DND-41 (cell line): ENCODE results near the gene COL4A6.

Source experiments
- ATAC-seq: fragments of 200-7000 bp; cut with Tn5 transposase; 3 replicates; pipeline ENCODE4 v1.9.1; 2021; ENCODE audit warnings: low read depth; ENCODE audit not compliant: insufficient read depth
- DNase-seq: peaks from one replicate; pipeline ENCODE4 v3.0.0-alpha.2; 2020
- H2AFZ ChIP-seq: 2 replicates; pipeline ENCODE4 v1.6.0; 2012; ENCODE audit warnings: low read depth, low read length
- H3K27ac ChIP-seq: 2 replicates; pipeline ENCODE4 v1.5.1; 2012; ENCODE audit warnings: low read length, inconsistent platforms
- H3K27me3 ChIP-seq: fragments of 200-600 bp; sonication (generic); 2 replicates; pipeline ENCODE4 v1.6.0; 2012; ENCODE audit warnings: low read length, mild to moderate bottlenecking, inconsistent platforms; ENCODE audit not compliant: insufficient read depth, poor library complexity
- H3K36me3 ChIP-seq: 2 replicates; pipeline ENCODE4 v1.5.1; 2012; ENCODE audit warnings: low read length, inconsistent platforms; ENCODE audit not compliant: insufficient read depth
- H3K4me1 ChIP-seq: 2 replicates; pipeline ENCODE4 v1.5.1; 2012; ENCODE audit warnings: mild to moderate bottlenecking, low read length; ENCODE audit not compliant: insufficient read depth
- H3K4me2 ChIP-seq: 2 replicates; pipeline ENCODE4 v1.6.0; 2012; ENCODE audit warnings: mild to moderate bottlenecking, moderate library complexity, low read length, inconsistent platforms; ENCODE audit not compliant: insufficient read depth
- H3K4me3 ChIP-seq, 2 experiments: fragments of 200-600 bp in 1 of 2; shearing (Covaris generic) in 1 of 2; 2 replicates each; pipeline ENCODE4 v1.5.1; 2012 to 2016; ENCODE audit warnings: inconsistent platforms in 2 of 2, low read length in 2 of 2, mild to moderate bottlenecking in 2 of 2, low read depth in 1 of 2, moderate library complexity in 1 of 2
- H3K79me2 ChIP-seq: 2 replicates; pipeline ENCODE4 v1.6.0; 2012; ENCODE audit warnings: low read length, inconsistent platforms; ENCODE audit not compliant: insufficient read depth
- H3K9ac ChIP-seq: 2 replicates; pipeline ENCODE4 v1.6.0; 2012; ENCODE audit warnings: low read depth, mild to moderate bottlenecking, inconsistent platforms, low read length, moderate library complexity
- H3K9me3 ChIP-seq: 2 replicates; pipeline ENCODE4 v1.5.1; 2012; ENCODE audit warnings: low read length, moderate library complexity, mild to moderate bottlenecking, inconsistent platforms; ENCODE audit not compliant: insufficient read depth, severe bottlenecking
- H4K20me1 ChIP-seq: 2 replicates; pipeline ENCODE4 v1.6.0; 2012; ENCODE audit warnings: low read length; ENCODE audit not compliant: insufficient read depth
- CTCF ChIP-seq: IDR thresholded peaks from 2 replicates; pipeline ENCODE4 v1.5.1; 2012; ENCODE audit warnings: borderline replicate concordance, low read length, moderate library complexity, mild to moderate bottlenecking; ENCODE audit not compliant: poor library complexity, severe bottlenecking; ENCODE audit errors: extremely low read depth
- EZH2 ChIP-seq: IDR thresholded peaks from 3 replicates; pipeline ENCODE4 v1.6.1; 2012; ENCODE audit warnings: borderline replicate concordance, low read depth, mild to moderate bottlenecking, moderate library complexity, low read length, inconsistent platforms; ENCODE audit not compliant: severe bottlenecking

Gene COL4A6

GRCh38 chrX:108156082-108156481 lies 282.1 kb downstream of the COL4A6 start:
- Histone ChIP-seq H3K27ac (no peak overlapping the region), H4K20me1 (no peaks in the 10 kb centered on the region), H3K79me2 (no peaks in the 10 kb centered on the region), H3K4me1 (no peaks in the 10 kb centered on the region), H3K36me3 (peaks cover 5% of the 10 kb centered on the region; the same call in 1 of the 2 replicates), H3K9me3 (no peaks in the 10 kb centered on the region), H3K4me2 (no peak overlapping the region), H3K27me3 (no peaks in the 10 kb centered on the region), H3K9ac (no peak overlapping the region), H3K4me3 (no peak overlapping the region), H2AFZ (no peak overlapping the region)
- ATAC-seq (no peak), DNase-seq (no peak)
- TF ChIP-seq EZH2, result no peak

- Histone ChIP-seq H3K4me2 (no peak overlapping the region), H3K79me2 (no peaks in the 10 kb centered on the region), H3K36me3 (peaks cover 11% of the 10 kb centered on the region; the same call in 1 of the 2 replicates), H2AFZ (no peak overlapping the region), H3K4me3 (no peak overlapping the region), H3K27me3 (no peaks in the 10 kb centered on the region), H3K4me1 (no peaks in the 10 kb centered on the region), H3K9me3 (no peaks in the 10 kb centered on the region), H4K20me1 (no peaks in the 10 kb centered on the region), H3K27ac (no peak overlapping the region), H3K9ac (no peak overlapping the region)
- DNase-seq (no peak), ATAC-seq (no peak)
- TF ChIP-seq CTCF, result no peak
- no peak for TF ChIP-seq EZH2
Measured at GRCh38 chrX:108148524-108148923, 289.7 kb downstream of the COL4A6 start.

DNA sequence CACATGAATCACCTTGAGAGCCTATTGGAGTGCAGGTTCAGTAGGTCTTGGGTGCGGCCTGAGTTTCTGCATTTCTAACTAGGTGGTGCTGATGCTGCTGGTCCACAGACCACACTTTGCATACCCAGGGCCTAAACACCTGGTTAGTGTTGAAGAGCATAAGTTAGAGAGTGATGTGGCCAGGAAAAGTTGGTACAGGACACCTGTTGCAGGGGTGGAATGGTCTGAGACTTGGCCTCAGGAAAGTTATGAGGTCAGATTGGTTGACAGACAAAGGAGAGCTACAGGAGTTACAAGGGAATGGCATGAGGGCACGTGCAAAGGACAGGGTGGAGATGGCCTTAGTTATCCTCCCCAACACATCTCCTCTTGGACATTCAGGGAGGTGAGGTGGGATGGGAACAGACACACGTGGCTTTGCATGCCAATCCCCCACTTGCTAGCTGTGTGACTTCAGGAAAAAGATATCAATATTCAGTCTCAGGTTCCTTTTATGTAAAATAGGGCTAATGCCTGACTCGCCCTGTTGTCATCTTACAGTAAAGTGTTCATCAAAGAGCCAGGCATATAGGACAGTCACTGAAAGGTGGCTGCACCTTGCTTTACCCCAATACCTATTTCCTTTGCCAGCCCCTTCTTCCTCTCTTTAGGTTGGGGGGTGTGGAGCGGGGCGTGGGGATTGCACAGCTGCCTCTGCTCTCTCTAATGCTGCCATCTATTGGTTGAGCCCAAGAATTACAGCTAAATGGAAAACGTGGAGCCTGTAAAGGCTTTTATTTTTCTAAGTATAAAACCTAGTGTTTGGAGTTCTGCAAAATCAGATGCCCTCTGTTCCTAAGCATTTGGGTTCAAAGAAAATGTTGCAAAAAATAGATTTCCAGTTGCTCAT lies 299.2 kb downstream of the COL4A6 start:
- Histone ChIP-seq H3K27me3 (no peaks in the 10 kb centered on the region), H3K79me2 (no peaks in the 10 kb centered on the region), H3K4me3 (no peak overlapping the region), H3K4me1 (no peaks in the 10 kb centered on the region), H3K4me2 (no peak overlapping the region), H2AFZ (no peak overlapping the region), H3K9ac (no peak overlapping the region), H3K27ac (no peak overlapping the region), H3K9me3 (no peaks in the 10 kb centered on the region), H3K36me3 (peaks cover 41% of the 10 kb centered on the region), H4K20me1 (no peaks in the 10 kb centered on the region)
- TF ChIP-seq EZH2, result no peak
- peak; percentile 41 for TF ChIP-seq CTCF
- ATAC-seq, result no peak
- no peak for DNase-seq

- Histone ChIP-seq H3K27ac (no peak overlapping the region), H3K4me2 (no peak overlapping the region), H3K4me1 (no peaks in the 10 kb centered on the region), H3K9me3 (no peaks in the 10 kb centered on the region), H2AFZ (no peak overlapping the region), H3K79me2 (no peaks in the 10 kb centered on the region), H3K27me3 (no peaks in the 10 kb centered on the region), H3K36me3 (peaks cover 29% of the 10 kb centered on the region), H3K9ac (no peak overlapping the region), H3K4me3 (no peak overlapping the region), H4K20me1 (no peaks in the 10 kb centered on the region)
- no peak for TF ChIP-seq CTCF
- TF ChIP-seq EZH2, result no peak
- no peak for ATAC-seq
- no peak for DNase-seq
Measured at GRCh38 chrX:108134724-108135123, 303.5 kb downstream of the COL4A6 start.
